MCF 10A (cell line): ENCODE data around the gene LRRN2. TPM values are rescaled to one million over a fixed set of nuclear protein-coding genes. Genes with fewer than 3 reads are reported as not detected.

ENCODE experiments used
- BruUV-seq: library from RNA; stranded (reverse); fragments of 400-500 nt; replicated peaks from 2 replicates; lab custom pipeline; 2021; lab: Mats Ljungman, UMichigan
- CTCF ChIA-PET: fragments of 300-600 bp; sonication (Branson Sonifier 250); formaldehyde crosslinking; extraction: SDS; loops from one replicate; lab custom pipeline; 2021; ENCODE audit warnings: antibody characterized with exemption, inconsistent platforms; lab: Yijun Ruan, JAX
- POLR2A ChIA-PET: fragments of 300-600, 350-650 bp; sonication (Branson Sonifier 250); formaldehyde crosslinking; extraction: SDS; loops from one replicate; lab custom pipeline; 2020; ENCODE audit warnings: antibody characterized with exemption, inconsistent platforms; lab: Yijun Ruan, JAX
- DNase-seq: peaks from one replicate; pipeline ENCODE4 v3.0.0-alpha.2; 2018; ENCODE audit not compliant: unreplicated experiment
- H3K27ac Mint-ChIP-seq: one replicate; pipeline ENCODE4 v1.8.0; 2022; ENCODE audit warnings: mild to moderate bottlenecking, low read depth, mixed read lengths; ENCODE audit not compliant: unreplicated experiment
- H3K27me3 Mint-ChIP-seq: one replicate; pipeline ENCODE4 v1.8.0; 2022; ENCODE audit warnings: mixed read lengths; ENCODE audit not compliant: insufficient read depth, unreplicated experiment
- H3K36me3 Mint-ChIP-seq: one replicate; pipeline ENCODE4 v1.8.0; 2022; ENCODE audit warnings: mild to moderate bottlenecking, moderate library complexity, mixed read lengths; ENCODE audit not compliant: insufficient read depth, unreplicated experiment
- H3K4me1 Mint-ChIP-seq: one replicate; pipeline ENCODE4 v1.8.0; 2022; ENCODE audit warnings: mixed read lengths; ENCODE audit not compliant: insufficient read depth, unreplicated experiment
- H3K4me3 Mint-ChIP-seq: one replicate; pipeline ENCODE4 v1.8.0; 2022; ENCODE audit warnings: mild to moderate bottlenecking, moderate library complexity, mixed read lengths; ENCODE audit not compliant: unreplicated experiment
- H3K9me3 Mint-ChIP-seq: one replicate; pipeline ENCODE4 v1.8.0; 2022; ENCODE audit warnings: mixed read lengths; ENCODE audit not compliant: unreplicated experiment
- CTCF ChIP-seq: fragments of 200-600 bp; IDR thresholded peaks from one replicate; pipeline ENCODE4 v1.8.0; 2022; ENCODE audit warnings: antibody characterized with exemption, mild to moderate bottlenecking; ENCODE audit not compliant: unreplicated experiment
- intact Hi-C: fragments of 100-400 bp; cut with micrococcal nuclease; formaldehyde crosslinking; loops from 2 replicates; pipeline ENCODE4 v1.14.1; 2022
- total RNA-seq: library from RNA; stranded (reverse); gene quantifications from 2 replicates; pipeline ENCODE4 v1.2.3, GENCODE V29; 2022

LRRN2 gene
- total RNA-seq, 1 experiment from 2014 or later, result not detected

GRCh38 chr1:204683284-204684205 lies 2.0 kb downstream of the LRRN2 start:
- no peak overlapping the region for H3K27ac Mint-ChIP-seq
- ChIA-PET CTCF (interaction anchor here (1.4 to 2.9 kb wide), 2 partner anchors 109 to 122 kb away, joined by 5 to 12 read pairs; no protein-coding TSS in a partner anchor), POLR2A (interaction anchor here (0.6 kb wide), 1 partner anchor 108 kb away, joined by 3 read pairs; no protein-coding TSS in a partner anchor)
- DNase-seq, result no peak
- no peaks in the 10 kb centered on the region for H3K9me3 Mint-ChIP-seq
- no peaks in the 10 kb centered on the region for H3K4me1 Mint-ChIP-seq
- H3K4me3 Mint-ChIP-seq, result no peak overlapping the region
- H3K27me3 Mint-ChIP-seq, result peaks cover 51% of the 10 kb centered on the region
- TF ChIP-seq CTCF, result no peak
- no TSS peak for BruUV-seq
- intact Hi-C loops, result no loop called here
- no peaks in the 10 kb centered on the region for H3K36me3 Mint-ChIP-seq

- no peak for DNase-seq
- intact Hi-C loops, result no loop called here
- H3K36me3 Mint-ChIP-seq, result no peaks in the 10 kb centered on the region
- BruUV-seq, result no TSS peak
- no peak overlapping the region for H3K4me3 Mint-ChIP-seq
- no peaks in the 10 kb centered on the region for H3K9me3 Mint-ChIP-seq
- POLR2A ChIA-PET, result interaction anchor here (1.1 to 1.4 kb wide), 2 partner anchors 17 to 28 kb away, joined by 3 to 5 read pairs; no protein-coding TSS in a partner anchor
- H3K4me1 Mint-ChIP-seq, result no peaks in the 10 kb centered on the region
- CTCF ChIA-PET, result interaction anchor here (0.6 to 3.7 kb wide), 5 partner anchors 20 to 155 kb away, joined by 3 to 18 read pairs (median 3); no protein-coding TSS in a partner anchor
- peaks cover 57% of the 10 kb centered on the region for H3K27me3 Mint-ChIP-seq
- H3K27ac Mint-ChIP-seq, result no peak overlapping the region
- no peak for TF ChIP-seq CTCF
Observed at GRCh38 chr1:204680461-204680860, 5.1 kb downstream of the LRRN2 start.

GRCh38 chr1:204680051-204680450 lies 5.5 kb downstream of the LRRN2 start:
- H3K4me1 Mint-ChIP-seq, result no peaks in the 10 kb centered on the region
- POLR2A ChIA-PET, result interaction anchor here (0.5 to 1.4 kb wide), 3 partner anchors 8 to 29 kb away, joined by 3 to 5 read pairs (median 5); no protein-coding TSS in a partner anchor
- H3K27ac Mint-ChIP-seq, result no peak overlapping the region
- H3K4me3 Mint-ChIP-seq, result no peak overlapping the region
- CTCF ChIA-PET, result interaction anchor here (0.5 to 3.7 kb wide), 5 partner anchors 20 to 156 kb away, joined by 3 to 18 read pairs (median 3); no protein-coding TSS in a partner anchor
- H3K9me3 Mint-ChIP-seq, result no peaks in the 10 kb centered on the region
- no peak for DNase-seq
- H3K36me3 Mint-ChIP-seq, result no peaks in the 10 kb centered on the region
- intact Hi-C loops, result no loop called here
- H3K27me3 Mint-ChIP-seq, result peaks cover 53% of the 10 kb centered on the region
- BruUV-seq, result no TSS peak
- no peak for TF ChIP-seq CTCF
